Measurements from ENCODE around the gene TMEM87B. TPM values are rescaled to one million over a fixed set of nuclear protein-coding genes. Genes with fewer than 3 reads are reported as not detected.

TMEM87B gene
- total RNA-seq, 1 experiment from 2014 or later = 10.6 TPM

- ATAC-seq (no peak), DNase-seq (ENCODE audit: low spot score) (no peak)
- POLR2A ChIA-PET = no interaction called here
- CTCF ChIA-PET = no interaction called here
- Mint-ChIP-seq H3K4me3 (no peak overlapping the region), H3K27me3 (ENCODE audit: low read depth) (no peaks in the 10 kb centered on the region), H3K9me3 (no peaks in the 10 kb centered on the region), H3K27ac (no peak overlapping the region), H3K36me3 (peaks cover 16% of the 10 kb centered on the region), H3K4me1 (no peaks in the 10 kb centered on the region)
- TF ChIP-seq ZNF396 (CRISPR knock-in tag; IDR thresholded peaks at IDR 0.05; ENCODE audit: borderline replicate concordance) (no peak), ZNF263 (CRISPR knock-in tag; IDR thresholded peaks at IDR 0.05; ENCODE audit: low read depth) (no peak), FOXK1 (CRISPR knock-in tag; IDR thresholded peaks at IDR 0.05) (no peak), ARID4B (CRISPR knock-in tag; IDR thresholded peaks at IDR 0.05; ENCODE audit: borderline replicate concordance) (no peak), HMGXB4 (CRISPR knock-in tag; IDR thresholded peaks at IDR 0.05) (no peak), USF1 (CRISPR knock-in tag; IDR thresholded peaks at IDR 0.05) (no peak)
These were observed 31.0 kb downstream of the TMEM87B start for GRCh38 chr2:112085916-112086669.

GRCh38 chr2:112087346-112088020, 32.4 kb downstream of the TMEM87B start:
- TF ChIP-seq ZNF396 (CRISPR knock-in tag; IDR thresholded peaks at IDR 0.05; ENCODE audit: borderline replicate concordance) (no peak), RORB (CRISPR knock-in tag; IDR thresholded peaks at IDR 0.05) (no peak), ATF2 (CRISPR knock-in tag; IDR thresholded peaks at IDR 0.05; ENCODE audit: borderline replicate concordance, low read depth) (no peak), ZNF317 (CRISPR knock-in tag; IDR thresholded peaks at IDR 0.05; ENCODE audit: borderline replicate concordance, low read depth) (no peak), ATF1 (CRISPR knock-in tag; IDR thresholded peaks at IDR 0.05) (no peak), GTF2I (CRISPR knock-in tag; conservative IDR thresholded peaks at IDR 0.05) (no peak), SP1 (CRISPR knock-in tag; conservative IDR thresholded peaks at IDR 0.05) (no peak)
- TF ChIP-seq, protein P1, sequence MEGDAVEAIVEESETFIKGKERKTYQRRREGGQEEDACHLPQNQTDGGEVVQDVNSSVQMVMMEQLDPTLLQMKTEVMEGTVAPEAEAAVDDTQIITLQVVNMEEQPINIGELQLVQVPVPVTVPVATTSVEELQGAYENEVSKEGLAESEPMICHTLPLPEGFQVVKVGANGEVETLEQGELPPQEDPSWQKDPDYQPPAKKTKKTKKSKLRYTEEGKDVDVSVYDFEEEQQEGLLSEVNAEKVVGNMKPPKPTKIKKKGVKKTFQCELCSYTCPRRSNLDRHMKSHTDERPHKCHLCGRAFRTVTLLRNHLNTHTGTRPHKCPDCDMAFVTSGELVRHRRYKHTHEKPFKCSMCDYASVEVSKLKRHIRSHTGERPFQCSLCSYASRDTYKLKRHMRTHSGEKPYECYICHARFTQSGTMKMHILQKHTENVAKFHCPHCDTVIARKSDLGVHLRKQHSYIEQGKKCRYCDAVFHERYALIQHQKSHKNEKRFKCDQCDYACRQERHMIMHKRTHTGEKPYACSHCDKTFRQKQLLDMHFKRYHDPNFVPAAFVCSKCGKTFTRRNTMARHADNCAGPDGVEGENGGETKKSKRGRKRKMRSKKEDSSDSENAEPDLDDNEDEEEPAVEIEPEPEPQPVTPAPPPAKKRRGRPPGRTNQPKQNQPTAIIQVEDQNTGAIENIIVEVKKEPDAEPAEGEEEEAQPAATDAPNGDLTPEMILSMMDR (IDR thresholded peaks at IDR 0.05) = no peak
- TF ChIP-seq, protein P2, sequence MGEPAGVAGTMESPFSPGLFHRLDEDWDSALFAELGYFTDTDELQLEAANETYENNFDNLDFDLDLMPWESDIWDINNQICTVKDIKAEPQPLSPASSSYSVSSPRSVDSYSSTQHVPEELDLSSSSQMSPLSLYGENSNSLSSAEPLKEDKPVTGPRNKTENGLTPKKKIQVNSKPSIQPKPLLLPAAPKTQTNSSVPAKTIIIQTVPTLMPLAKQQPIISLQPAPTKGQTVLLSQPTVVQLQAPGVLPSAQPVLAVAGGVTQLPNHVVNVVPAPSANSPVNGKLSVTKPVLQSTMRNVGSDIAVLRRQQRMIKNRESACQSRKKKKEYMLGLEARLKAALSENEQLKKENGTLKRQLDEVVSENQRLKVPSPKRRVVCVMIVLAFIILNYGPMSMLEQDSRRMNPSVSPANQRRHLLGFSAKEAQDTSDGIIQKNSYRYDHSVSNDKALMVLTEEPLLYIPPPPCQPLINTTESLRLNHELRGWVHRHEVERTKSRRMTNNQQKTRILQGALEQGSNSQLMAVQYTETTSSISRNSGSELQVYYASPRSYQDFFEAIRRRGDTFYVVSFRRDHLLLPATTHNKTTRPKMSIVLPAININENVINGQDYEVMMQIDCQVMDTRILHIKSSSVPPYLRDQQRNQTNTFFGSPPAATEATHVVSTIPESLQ (CRISPR knock-in tag; IDR thresholded peaks at IDR 0.05) = no peak
- H3K27me3 Mint-ChIP-seq (ENCODE audit: low read depth) = no peaks in the 10 kb centered on the region
- ChIA-PET POLR2A (no interaction called here), CTCF (no interaction called here)
- DNase-seq (ENCODE audit: low spot score) = no peak
- H3K4me1 Mint-ChIP-seq = no peaks in the 10 kb centered on the region
- no peak for ATAC-seq
- peaks cover 16% of the 10 kb centered on the region for H3K36me3 Mint-ChIP-seq
- no peaks in the 10 kb centered on the region for H3K9me3 Mint-ChIP-seq
- H3K27ac Mint-ChIP-seq = peak overlapping the region; percentile 31; the same call in 1 of the 2 replicates
- no peak overlapping the region for H3K4me3 Mint-ChIP-seq
